GM23248 (cell line): ENCODE data around the gene RHOT2. TPM values are rescaled to one million over a fixed set of nuclear protein-coding genes. Genes with fewer than 3 reads are reported as not detected.

ENCODE experiments used
- DNase-seq: peaks from one replicate; pipeline ENCODE4 v3.0.0-alpha.2; 2015
- H2AFZ ChIP-seq: fragments of 200-600 bp; sonication (generic); 2 replicates; pipeline ENCODE4 v1.6.1; 2016; ENCODE audit warnings: antibody characterized with exemption
- H3F3A ChIP-seq: fragments of 200-600 bp; sonication (generic); 2 replicates; pipeline ENCODE4 v1.6.1; 2016; ENCODE audit warnings: mild to moderate bottlenecking, antibody characterized with exemption, mixed run types; ENCODE audit not compliant: insufficient read depth
- H3K27ac ChIP-seq: fragments of 200-600 bp; sonication (generic); 2 replicates; pipeline ENCODE4 v1.5.1; 2016; ENCODE audit warnings: mild to moderate bottlenecking
- H3K27me3 ChIP-seq: fragments of 200-600 bp; sonication (generic); replicated peaks from 2 replicates; pipeline ENCODE4 v1.6.1; 2016; ENCODE audit warnings: mild to moderate bottlenecking; ENCODE audit not compliant: insufficient read depth
- H3K36me3 ChIP-seq: fragments of 200-600 bp; sonication (generic); 2 replicates; pipeline ENCODE4 v1.6.1; 2016; ENCODE audit warnings: low read depth, mild to moderate bottlenecking
- H3K4me1 ChIP-seq: fragments of 200-600 bp; sonication (generic); 2 replicates; pipeline ENCODE4 v1.6.1; 2016; ENCODE audit warnings: mild to moderate bottlenecking; ENCODE audit not compliant: insufficient read depth
- H3K4me2 ChIP-seq: fragments of 200-600 bp; sonication (generic); one replicate; pipeline ENCODE4 v1.6.1; 2016; ENCODE audit warnings: mild to moderate bottlenecking; ENCODE audit not compliant: unreplicated experiment
- H3K4me3 ChIP-seq: fragments of 200-600 bp; sonication (generic); 2 replicates; pipeline ENCODE4 v1.5.1; 2016; ENCODE audit warnings: mild to moderate bottlenecking
- H3K79me2 ChIP-seq: fragments of 200-600 bp; sonication (generic); 2 replicates; pipeline ENCODE4 v1.6.1; 2016; ENCODE audit warnings: mild to moderate bottlenecking; ENCODE audit not compliant: insufficient read depth
- H3K9ac ChIP-seq: fragments of 200-600 bp; sonication (generic); 2 replicates; pipeline ENCODE4 v1.6.1; 2016; ENCODE audit warnings: mild to moderate bottlenecking
- H3K9me2 ChIP-seq: fragments of 200-600 bp; sonication (generic); 2 replicates; pipeline ENCODE4 v1.6.1; 2016; ENCODE audit warnings: mixed run types, mild to moderate bottlenecking, moderate library complexity; ENCODE audit not compliant: insufficient read depth
- H3K9me3 ChIP-seq: fragments of 200-600 bp; sonication (generic); one replicate; pipeline ENCODE4 v1.6.1; 2017; ENCODE audit warnings: low read depth
- H4K20me1 ChIP-seq: fragments of 200-600 bp; sonication (generic); 2 replicates; pipeline ENCODE4 v1.6.0; 2016; ENCODE audit not compliant: insufficient read depth
- EZH2 ChIP-seq: fragments of 200-600 bp; sonication (generic); IDR thresholded peaks from 2 replicates; pipeline ENCODE4 v1.6.1; 2018; ENCODE audit warnings: antibody characterized with exemption, mild to moderate bottlenecking; ENCODE audit not compliant: insufficient read depth, poor library complexity, severe bottlenecking
- EZH2phosphoT487 ChIP-seq: fragments of 200-600 bp; sonication (generic); IDR thresholded peaks from 2 replicates; pipeline ENCODE4 v1.6.1; 2018; ENCODE audit warnings: antibody characterized with exemption, moderate library complexity, mild to moderate bottlenecking, low read depth; ENCODE audit not compliant: insufficient read depth
- WGBS, 2 experiments: methylation state at CpG; one replicate each; pipeline ENCODE4 v1.1.6; 2015 to 2017; ENCODE audit warnings: low lambda C conversion rate in 2 of 2, low coverage in 1 of 2; ENCODE audit errors: missing lambda C conversion rate in 2 of 2; 5-methylcytosine and 5-hydroxymethylcytosine counted together
- in situ Hi-C: fragments of 300-500 bp; cut with MboI; formaldehyde crosslinking; loops from 2 replicates; pipeline ENCODE4 v1.15.0; 2020
- polyA plus RNA-seq: library from polyadenylated mRNA; unstranded; fragments of >200 nt; fragmentation: Nextera tagmentation; extraction: Ambion mirVana; gene quantifications from 2 replicates; pipeline ENCODE4 v1.2.1, GENCODE V29; 2016
- total RNA-seq: library from RNA; depleted of rRNA; stranded (reverse); fragments of >200 nt; shearing (Covaris generic); gene quantifications from 2 replicates; pipeline ENCODE4 v1.2.3, GENCODE V29; 2014

RHOT2 gene
- total and polyA plus RNA-seq, 2 experiments from 2014 or later, result 65.9 to 70.0 TPM

DNA sequence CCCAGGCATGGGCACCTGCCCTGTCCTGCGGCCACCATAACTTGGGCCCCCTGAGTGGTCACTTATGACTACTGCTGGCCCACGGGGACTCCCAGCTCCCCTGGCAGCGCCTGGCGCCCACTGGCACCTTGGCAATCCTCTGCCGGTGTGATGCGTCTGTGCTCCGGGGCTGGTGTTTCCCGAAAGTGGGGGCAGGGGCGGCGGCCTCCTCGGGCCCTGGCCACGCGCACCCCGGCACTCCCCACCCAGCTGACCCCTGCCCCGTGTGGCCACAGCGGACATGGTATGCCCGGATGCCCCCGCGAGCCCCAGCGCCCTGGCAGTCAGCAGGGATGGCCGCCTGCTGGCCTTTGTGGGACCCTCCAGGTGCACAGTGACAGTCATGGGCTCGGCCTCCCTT lies 10.4 kb upstream of the RHOT2 start:
- in situ Hi-C loops, result no loop called here
- H3K9ac ChIP-seq, result no peak overlapping the region

DNA sequence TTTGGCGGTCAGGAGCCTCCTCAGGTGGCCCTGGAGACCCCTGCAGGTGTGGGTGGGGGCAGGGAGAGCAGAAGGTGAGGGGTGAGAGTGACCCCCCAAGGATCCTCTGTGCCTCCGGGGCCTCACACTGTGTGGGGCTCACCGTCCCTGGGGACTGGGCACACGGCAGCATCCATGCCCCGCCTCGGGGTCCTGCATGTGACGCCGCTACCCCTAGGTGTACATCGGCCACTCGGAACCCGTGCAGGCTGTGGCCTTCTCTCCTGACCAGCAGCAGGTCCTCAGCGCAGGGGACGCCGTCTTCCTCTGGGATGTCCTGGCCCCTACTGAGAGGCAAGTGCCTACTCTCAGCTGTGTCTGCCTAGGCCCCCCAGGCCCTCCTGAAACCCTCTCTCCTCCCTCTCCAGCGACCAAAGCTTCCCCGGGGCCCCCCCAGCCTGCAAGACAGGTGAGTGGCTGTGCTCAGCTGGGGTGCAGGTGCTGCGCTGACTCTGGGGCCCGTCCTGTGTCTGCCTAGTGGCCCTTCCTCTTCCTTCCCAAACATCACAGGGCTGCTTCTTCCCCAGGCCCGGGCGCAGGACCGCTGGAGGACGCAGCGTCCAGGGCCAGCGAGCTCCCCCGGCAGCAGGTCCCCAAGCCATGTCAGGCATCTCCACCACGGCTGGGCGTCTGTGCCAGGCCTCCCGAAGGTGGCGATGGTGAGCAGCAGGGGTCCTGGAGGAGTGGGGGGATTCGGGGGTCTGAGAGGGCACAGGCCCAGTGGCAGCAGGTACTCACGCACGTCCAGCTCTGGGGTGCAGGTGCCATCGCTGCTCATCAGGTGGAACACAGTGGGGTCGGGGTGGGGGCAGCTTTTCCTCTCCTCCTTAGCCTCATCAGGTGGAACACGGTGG lies 9.0 kb upstream of the RHOT2 start:
- in situ Hi-C loops, result no loop called here
- H3K4me2 ChIP-seq, result no peak overlapping the region
- no peaks in the 10 kb centered on the region for H4K20me1 ChIP-seq
- WGBS, 2 experiments, result 91 to 95% methylated on average over 27 to 35 of the region's 35 CpGs
- no peak for DNase-seq
- no peaks in the 10 kb centered on the region for H3K36me3 ChIP-seq
- H2AFZ ChIP-seq, result no peak overlapping the region
- no peaks in the 10 kb centered on the region for H3K79me2 ChIP-seq
- H3K9me3 ChIP-seq, result no peaks in the 10 kb centered on the region
- no peak overlapping the region for H3K27ac ChIP-seq
- H3K4me1 ChIP-seq, result no peaks in the 10 kb centered on the region
- TF ChIP-seq EZH2phosphoT487 (no peak), EZH2 (no peak)
- no peaks in the 10 kb centered on the region for H3K9me2 ChIP-seq
- no peak overlapping the region for H3K9ac ChIP-seq
- H3K4me3 ChIP-seq, result no peak overlapping the region
- no peaks in the 10 kb centered on the region for H3K27me3 ChIP-seq
- H3F3A ChIP-seq, result no peaks in the 10 kb centered on the region

More for the DNA sequence above, 10.4 kb upstream of the RHOT2 start:
- Histone ChIP-seq H3K27me3 (no peaks in the 10 kb centered on the region), H4K20me1 (no peaks in the 10 kb centered on the region), H2AFZ (no peak overlapping the region), H3K9me3 (no peaks in the 10 kb centered on the region), H3K27ac (no peak overlapping the region), H3K36me3 (no peaks in the 10 kb centered on the region), H3K9me2 (no peaks in the 10 kb centered on the region), H3K4me3 (no peak overlapping the region), H3K79me2 (no peaks in the 10 kb centered on the region), H3F3A (no peaks in the 10 kb centered on the region), H3K4me1 (no peaks in the 10 kb centered on the region), H3K4me2 (no peak overlapping the region)
- TF ChIP-seq EZH2phosphoT487 (no peak), EZH2 (no peak)
- 89 to 94% methylated on average over 9 to 22 of the region's 22 CpGs for WGBS, 2 experiments
- no peak for DNase-seq

GRCh38 chr16:659618-660017 lies 8.3 kb upstream of the RHOT2 start:
- no peak for TF ChIP-seq EZH2phosphoT487
- H3K79me2 ChIP-seq, result no peaks in the 10 kb centered on the region
- no peaks in the 10 kb centered on the region for H3K9me2 ChIP-seq
- in situ Hi-C loops, result no loop called here
- H2AFZ ChIP-seq, result no peak overlapping the region
- H3K4me2 ChIP-seq, result no peak overlapping the region
- H3K4me1 ChIP-seq, result no peaks in the 10 kb centered on the region
- no peak overlapping the region for H3K4me3 ChIP-seq
- 95 to 96% methylated on average over 13 to 14 of the region's 20 CpGs for WGBS, 2 experiments
- no peaks in the 10 kb centered on the region for H3K36me3 ChIP-seq
- H3K9me3 ChIP-seq, result no peaks in the 10 kb centered on the region
- H4K20me1 ChIP-seq, result no peaks in the 10 kb centered on the region
- H3K27ac ChIP-seq, result no peak overlapping the region
- no peaks in the 10 kb centered on the region for H3K27me3 ChIP-seq
- H3F3A ChIP-seq, result no peaks in the 10 kb centered on the region
- H3K9ac ChIP-seq, result no peak overlapping the region
- no peak for DNase-seq

- no peak overlapping the region for H3K27ac ChIP-seq
- in situ Hi-C loops, result no loop called here
- H3K4me1 ChIP-seq, result no peaks in the 10 kb centered on the region
- no peak overlapping the region for H3K4me3 ChIP-seq
- H3K36me3 ChIP-seq, result no peaks in the 10 kb centered on the region
- H3K27me3 ChIP-seq, result no peaks in the 10 kb centered on the region
- no peaks in the 10 kb centered on the region for H3K9me2 ChIP-seq
- H3K4me2 ChIP-seq, result no peak overlapping the region
- TF ChIP-seq EZH2phosphoT487, result no peak
- no peak for DNase-seq
- no peak overlapping the region for H2AFZ ChIP-seq
- H3K9ac ChIP-seq, result no peak overlapping the region
- no peaks in the 10 kb centered on the region for H3K9me3 ChIP-seq
- whole genome bisulfite sequencing, 2 experiments, result 79 to 95% methylated on average over 3 to 6 of the region's 6 CpGs
- no peaks in the 10 kb centered on the region for H3F3A ChIP-seq
- no peaks in the 10 kb centered on the region for H3K79me2 ChIP-seq
- H4K20me1 ChIP-seq, result no peaks in the 10 kb centered on the region
These were observed 7.8 kb upstream of the RHOT2 start for GRCh38 chr16:660132-660458.
